ENCODE data around the gene SLC22A7. TPM values are rescaled to one million over a fixed set of nuclear protein-coding genes. Genes with fewer than 3 reads are reported as not detected.

The SLC22A7 gene, protein sequence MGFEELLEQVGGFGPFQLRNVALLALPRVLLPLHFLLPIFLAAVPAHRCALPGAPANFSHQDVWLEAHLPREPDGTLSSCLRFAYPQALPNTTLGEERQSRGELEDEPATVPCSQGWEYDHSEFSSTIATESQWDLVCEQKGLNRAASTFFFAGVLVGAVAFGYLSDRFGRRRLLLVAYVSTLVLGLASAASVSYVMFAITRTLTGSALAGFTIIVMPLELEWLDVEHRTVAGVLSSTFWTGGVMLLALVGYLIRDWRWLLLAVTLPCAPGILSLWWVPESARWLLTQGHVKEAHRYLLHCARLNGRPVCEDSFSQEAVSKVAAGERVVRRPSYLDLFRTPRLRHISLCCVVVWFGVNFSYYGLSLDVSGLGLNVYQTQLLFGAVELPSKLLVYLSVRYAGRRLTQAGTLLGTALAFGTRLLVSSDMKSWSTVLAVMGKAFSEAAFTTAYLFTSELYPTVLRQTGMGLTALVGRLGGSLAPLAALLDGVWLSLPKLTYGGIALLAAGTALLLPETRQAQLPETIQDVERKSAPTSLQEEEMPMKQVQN
- total RNA-seq (not detected in 2 replicates), polyA plus RNA-seq (not detected in 2 replicates), polyA minus RNA-seq (not detected in 2 replicates)
- total RNA-seq (2013): not detected

DNA sequence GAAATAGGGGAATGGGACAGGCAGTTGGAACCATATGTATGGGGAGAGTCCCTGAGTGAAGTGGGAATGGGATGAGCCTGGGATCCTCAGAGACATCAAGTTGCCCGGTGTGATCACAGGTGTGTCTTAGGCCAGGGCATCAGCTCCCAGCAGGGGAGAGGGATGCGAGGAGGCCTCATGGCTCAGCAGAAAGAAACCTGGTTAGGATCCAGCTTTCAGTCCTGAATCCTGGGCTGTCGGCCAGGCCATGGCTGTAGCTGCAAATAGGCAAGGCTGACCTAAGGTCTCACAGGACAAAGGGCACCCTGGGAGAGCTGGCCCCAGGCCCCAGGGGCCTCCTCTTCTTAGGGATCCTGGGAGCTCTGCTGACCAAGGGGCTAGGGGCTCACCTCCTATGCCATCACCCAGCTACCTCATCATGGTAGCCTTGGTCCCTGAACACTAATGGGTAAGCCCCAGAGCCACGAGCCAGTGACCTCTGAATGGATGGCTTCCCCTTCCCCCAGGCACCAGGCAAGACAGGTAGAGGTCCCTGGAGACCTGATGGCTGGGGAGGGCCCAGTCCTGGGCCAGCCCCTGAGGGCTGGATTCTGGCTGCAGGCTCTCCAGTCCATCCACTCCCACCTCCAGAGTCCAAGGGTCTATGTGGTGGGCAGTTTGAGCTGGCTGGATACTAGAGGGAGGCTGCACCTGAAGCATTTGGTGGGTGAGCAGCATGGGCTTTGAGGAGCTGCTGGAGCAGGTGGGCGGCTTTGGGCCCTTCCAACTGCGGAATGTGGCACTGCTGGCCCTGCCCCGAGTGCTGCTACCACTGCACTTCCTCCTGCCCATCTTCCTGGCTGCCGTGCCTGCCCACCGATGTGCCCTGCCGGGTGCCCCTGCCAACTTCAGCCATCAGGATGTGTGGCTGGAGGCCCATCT, at the start of gene SLC22A7:
TSS of gene SLC22A7 (plus strand) at position 617 of the 921 bp plus-strand sequence. CDS start at position 716, 99 bp downstream.
- CTCF ChIA-PET: interaction anchor here (1.7 to 3.6 kb wide), 2 partner anchors 10 to 34 kb away, joined by 4 to 19 read pairs; partner anchors contain the start of gene CRIP3
- H3K9ac ChIP-seq (ENCODE audit: low read length): no peak within 1 kb of the TSS

More for the DNA sequence above, at the start of gene SLC22A7:
- no peak for TF ChIP-seq EZH2 (IDR thresholded peaks at IDR 0.05; ENCODE audit: borderline replicate concordance, insufficient read depth, low read depth, low read length, poor library complexity, severe bottlenecking)
- TF ChIP-seq, protein P1, sequence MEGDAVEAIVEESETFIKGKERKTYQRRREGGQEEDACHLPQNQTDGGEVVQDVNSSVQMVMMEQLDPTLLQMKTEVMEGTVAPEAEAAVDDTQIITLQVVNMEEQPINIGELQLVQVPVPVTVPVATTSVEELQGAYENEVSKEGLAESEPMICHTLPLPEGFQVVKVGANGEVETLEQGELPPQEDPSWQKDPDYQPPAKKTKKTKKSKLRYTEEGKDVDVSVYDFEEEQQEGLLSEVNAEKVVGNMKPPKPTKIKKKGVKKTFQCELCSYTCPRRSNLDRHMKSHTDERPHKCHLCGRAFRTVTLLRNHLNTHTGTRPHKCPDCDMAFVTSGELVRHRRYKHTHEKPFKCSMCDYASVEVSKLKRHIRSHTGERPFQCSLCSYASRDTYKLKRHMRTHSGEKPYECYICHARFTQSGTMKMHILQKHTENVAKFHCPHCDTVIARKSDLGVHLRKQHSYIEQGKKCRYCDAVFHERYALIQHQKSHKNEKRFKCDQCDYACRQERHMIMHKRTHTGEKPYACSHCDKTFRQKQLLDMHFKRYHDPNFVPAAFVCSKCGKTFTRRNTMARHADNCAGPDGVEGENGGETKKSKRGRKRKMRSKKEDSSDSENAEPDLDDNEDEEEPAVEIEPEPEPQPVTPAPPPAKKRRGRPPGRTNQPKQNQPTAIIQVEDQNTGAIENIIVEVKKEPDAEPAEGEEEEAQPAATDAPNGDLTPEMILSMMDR (IDR thresholded peaks at IDR 0.05): no peak
- WGBS (ENCODE audit: insufficient coverage): 83% methylated on average over 10 of the region's 10 CpGs
- H3K4me1 Mint-ChIP-seq: peaks cover 4% of the 10 kb centered on the region
- POLR2A ChIA-PET: interaction anchor here (0.6 kb wide), 1 partner anchor 22 kb away, joined by 4 read pairs; no protein-coding TSS in a partner anchor
- Histone ChIP-seq H3K4me2 (replicated peaks; ENCODE audit: low read depth, low read length, poor library complexity, severe bottlenecking) (no peak within 1 kb of the TSS), H3K36me3 (replicated peaks in 1 of 2; ENCODE audit: control extremely low read depth in 1 of 2, control insufficient read depth in 1 of 2, extremely low read depth in 1 of 2, insufficient read depth in 2 of 2, low read length in 1 of 2) (no peaks in the 10 kb centered on the region), H3K4me1 (ENCODE audit: control insufficient read depth in 2 of 2, insufficient read depth in 2 of 2, low read length in 2 of 2) (no peaks in the 10 kb centered on the region), H3K9me3 (ENCODE audit: control extremely low read depth in 1 of 3, control insufficient read depth in 2 of 3, insufficient read depth in 1 of 3, low read length in 2 of 3) (no peaks in the 10 kb centered on the region), H3K4me3 (ENCODE audit: control extremely low read depth in 1 of 5, extremely low read depth in 1 of 5, insufficient read depth in 1 of 5, low read depth in 2 of 5, low read length in 4 of 5) (no peak within 1 kb of the TSS), H3K27ac (ENCODE audit: low read length in 2 of 2) (no peak within 1 kb of the TSS), H3K79me2 (ENCODE audit: control insufficient read depth, insufficient read depth, low read length) (no peaks in the 10 kb centered on the region), H2AFZ (ENCODE audit: insufficient read depth, low read depth, low read length, poor library complexity, severe bottlenecking) (no peak within 1 kb of the TSS), H3K27me3 (replicated peaks in 1 of 4; ENCODE audit: control extremely low read depth in 1 of 4, control insufficient read depth in 3 of 4, insufficient read depth in 4 of 4, low read length in 3 of 4) (peaks cover 0 to 19% (median 1%) of the 10 kb centered on the region in 4 experiments), H4K20me1 (ENCODE audit: control insufficient read depth, insufficient read depth, low read length, poor library complexity, severe bottlenecking) (no peaks in the 10 kb centered on the region)
- DNase-seq: no peak
- H3K27me3 Mint-ChIP-seq: peaks cover 14% of the 10 kb centered on the region
- ATAC-seq (ENCODE audit: low read depth): no peak
- no peaks in the 10 kb centered on the region for H3K9me3 Mint-ChIP-seq (ENCODE audit: insufficient read depth)
- intact Hi-C loops (cut with micrococcal nuclease): no loop called here
- no peak within 1 kb of the TSS for H3K27ac Mint-ChIP-seq
- H3K4me3 Mint-ChIP-seq: no peak within 1 kb of the TSS

Data from B cell (primary cell).